ENCODE results near the gene MMP12.

The MMP12 gene

GRCh38 chr11:102850973-102851745 is 23.6 kb downstream of the MMP12 start:
- no peak for DNase-seq (ENCODE audit: low spot score)

GRCh38 chr11:102849311-102849710 is 25.5 kb downstream of the MMP12 start:
- DNase-seq (ENCODE audit: low spot score), result no peak

GRCh38 chr11:102846292-102846691 is 28.5 kb downstream of the MMP12 start:
- DNase-seq (ENCODE audit: low spot score), result no peak

GRCh38 chr11:102843489-102843888 is 31.3 kb downstream of the MMP12 start, which contains the start of gene MMP3:
MMP3 (minus strand) TSS chr11:102843609; CDS start chr11:102843546, 63 bp downstream.
- no peak for DNase-seq (ENCODE audit: low spot score)

- no peak for DNase-seq (ENCODE audit: low spot score)
Observed at GRCh38 chr11:102842930-102843329, 31.9 kb downstream of the MMP12 start.

GRCh38 chr11:102840018-102840417 is 34.8 kb downstream of the MMP12 start:
- DNase-seq (ENCODE audit: low spot score), result no peak

- DNase-seq (ENCODE audit: low spot score), result no peak
Observed at GRCh38 chr11:102837646-102838045, 37.1 kb downstream of the MMP12 start.

- DNase-seq (ENCODE audit: low spot score), result no peak
Observed at GRCh38 chr11:102837156-102837555, 37.6 kb downstream of the MMP12 start.

- DNase-seq (ENCODE audit: low spot score), result no peak
Observed at GRCh38 chr11:102836290-102836875, 38.4 kb downstream of the MMP12 start.

GRCh38 chr11:102833731-102834130 is 41.1 kb downstream of the MMP12 start:
- DNase-seq (ENCODE audit: low spot score), result no peak

- DNase-seq (ENCODE audit: low spot score), result no peak
Observed at GRCh38 chr11:102832612-102833011, 42.2 kb downstream of the MMP12 start.

- DNase-seq (ENCODE audit: low spot score), result peak; percentile 6
Observed at GRCh38 chr11:102831489-102832440, 43.0 kb downstream of the MMP12 start.

GRCh38 chr11:102831128-102831488 is 43.7 kb downstream of the MMP12 start:
- DNase-seq (ENCODE audit: low spot score), result no peak

- no peak for DNase-seq (ENCODE audit: low spot score)
Observed at GRCh38 chr11:102830001-102830727, 44.6 kb downstream of the MMP12 start.

- no peak for DNase-seq (ENCODE audit: low spot score)
Observed at GRCh38 chr11:102829316-102830000, 45.3 kb downstream of the MMP12 start.

GRCh38 chr11:102824556-102824955 is 50.2 kb downstream of the MMP12 start:
- no peak for DNase-seq (ENCODE audit: low spot score)

- no peak for DNase-seq (ENCODE audit: low spot score)
Observed at GRCh38 chr11:102819491-102819890, 55.3 kb downstream of the MMP12 start.

- DNase-seq (ENCODE audit: low spot score), result no peak
Observed at GRCh38 chr11:102813484-102813883, 61.3 kb downstream of the MMP12 start.
